ENCODE measurements around the gene RAB11FIP4.

The RAB11FIP4 gene

DNA sequence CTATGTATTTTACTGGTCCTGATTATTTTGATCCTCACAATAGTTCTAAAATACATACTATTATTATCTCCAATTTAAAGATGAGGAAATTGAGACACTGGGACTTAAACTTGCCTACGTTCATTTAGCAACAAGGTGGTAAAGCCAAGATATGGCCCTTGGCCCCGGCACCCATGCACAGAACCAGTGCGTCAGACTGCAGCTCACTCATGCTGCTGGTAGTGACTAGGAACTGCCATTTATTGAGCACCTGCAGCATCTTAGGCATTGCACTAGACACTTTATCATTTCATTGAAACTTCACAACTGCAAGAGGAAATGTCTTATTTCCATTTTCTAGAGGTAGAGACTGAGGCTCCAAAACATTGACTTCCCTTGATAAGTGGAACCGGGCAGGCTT, 93.3 kb downstream of the RAB11FIP4 start:
- no peak for DNase-seq (ENCODE audit: low read depth in 2 of 2)

DNA sequence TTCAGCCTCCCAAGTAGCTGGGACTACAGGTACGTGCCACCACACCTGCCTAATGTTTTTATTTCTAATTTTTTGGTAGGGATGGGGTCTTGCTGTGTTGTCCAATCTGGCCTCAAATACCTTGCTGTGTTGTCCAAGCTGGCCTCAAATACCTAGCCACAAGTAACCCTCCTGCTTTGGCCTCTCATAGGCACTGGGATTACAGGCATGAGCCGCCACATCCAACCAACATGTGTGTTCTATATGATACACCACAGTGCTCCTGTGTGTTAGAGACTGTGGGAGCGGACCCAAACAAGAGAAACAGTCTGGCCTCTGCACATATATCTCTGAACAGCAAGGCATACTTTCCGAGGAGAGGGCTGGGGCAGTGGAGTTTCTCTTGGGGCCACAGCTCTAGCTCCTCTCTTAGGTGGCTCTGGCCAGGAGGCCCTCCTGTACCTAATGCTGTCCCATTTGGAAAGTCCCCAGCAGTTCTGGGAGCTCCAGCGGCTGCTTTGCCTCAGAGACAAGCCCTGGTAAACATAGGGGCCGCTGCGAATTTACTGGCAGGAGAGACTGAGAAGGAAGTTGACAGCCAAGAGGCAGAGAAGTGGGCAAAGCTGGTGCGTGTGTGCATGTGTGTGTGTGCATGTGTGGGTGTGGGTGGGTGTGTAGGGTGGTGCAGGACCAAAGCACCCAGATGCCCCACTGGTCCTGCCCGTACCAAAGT, 95.0 kb downstream of the RAB11FIP4 start:
- no peak for DNase-seq (ENCODE audit: low read depth in 2 of 2)

DNA sequence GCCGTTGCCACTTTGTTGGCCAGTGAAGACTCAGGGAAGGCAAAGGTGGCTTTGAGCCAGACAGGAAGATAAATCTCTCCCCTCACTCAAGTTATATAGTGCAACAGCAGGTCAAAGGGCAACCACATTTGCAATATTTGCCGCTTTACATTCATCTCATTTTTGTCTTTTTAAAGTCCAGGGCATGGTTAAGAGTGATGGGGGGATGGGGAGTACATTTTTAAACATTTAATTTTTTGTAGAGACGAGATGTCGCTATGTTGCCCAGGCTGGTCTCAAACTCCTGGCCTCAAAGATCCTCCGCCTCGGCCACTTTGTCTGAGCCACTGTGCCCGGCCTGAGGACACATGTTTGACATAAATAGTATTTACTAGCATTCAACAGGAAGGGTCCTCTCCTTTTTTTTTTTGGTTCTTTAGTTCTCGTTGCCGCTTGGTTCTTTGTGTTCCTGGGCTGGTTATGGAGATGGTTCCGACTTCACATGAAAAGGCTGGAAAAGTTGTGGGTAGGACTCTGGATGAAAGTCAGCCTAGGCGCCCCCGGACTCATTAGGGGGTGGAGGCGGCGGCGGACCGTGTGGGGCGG, 95.7 kb downstream of the RAB11FIP4 start:
- DNase-seq (ENCODE audit: low read depth in 2 of 2) = no peak

DNA sequence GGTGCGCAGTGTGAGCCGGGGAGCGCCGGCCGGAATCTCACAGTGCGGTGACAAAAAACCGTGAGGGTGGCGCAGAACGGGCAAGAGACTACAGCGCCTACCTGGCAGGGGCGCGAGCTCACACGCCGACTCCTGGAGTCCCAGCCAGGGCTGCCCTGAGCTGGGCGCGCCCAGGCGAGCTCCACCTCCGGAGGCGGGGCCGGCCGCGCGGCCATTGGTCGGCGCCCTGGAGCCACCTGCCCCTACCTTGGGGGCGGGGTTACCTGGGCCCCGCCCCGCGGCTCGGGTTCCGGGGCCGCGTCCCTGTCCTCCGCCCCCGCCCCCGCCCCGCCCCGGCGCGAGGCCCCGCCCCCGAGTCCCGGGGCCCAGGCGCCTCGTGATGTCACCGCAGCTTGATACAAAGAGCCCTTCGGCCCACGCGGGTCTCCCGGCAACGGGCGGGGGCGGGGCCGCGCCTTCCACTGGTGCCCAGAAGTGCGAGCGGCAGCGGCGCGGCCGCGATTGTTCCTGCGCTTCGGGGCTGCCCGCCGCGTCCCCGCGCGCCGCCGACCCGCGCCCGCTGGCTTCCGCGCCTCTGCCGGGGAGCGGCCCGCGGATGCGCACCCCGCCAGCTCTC, 96.3 kb downstream of the RAB11FIP4 start:
- no peak for DNase-seq (ENCODE audit: low read depth in 2 of 2)

DNA sequence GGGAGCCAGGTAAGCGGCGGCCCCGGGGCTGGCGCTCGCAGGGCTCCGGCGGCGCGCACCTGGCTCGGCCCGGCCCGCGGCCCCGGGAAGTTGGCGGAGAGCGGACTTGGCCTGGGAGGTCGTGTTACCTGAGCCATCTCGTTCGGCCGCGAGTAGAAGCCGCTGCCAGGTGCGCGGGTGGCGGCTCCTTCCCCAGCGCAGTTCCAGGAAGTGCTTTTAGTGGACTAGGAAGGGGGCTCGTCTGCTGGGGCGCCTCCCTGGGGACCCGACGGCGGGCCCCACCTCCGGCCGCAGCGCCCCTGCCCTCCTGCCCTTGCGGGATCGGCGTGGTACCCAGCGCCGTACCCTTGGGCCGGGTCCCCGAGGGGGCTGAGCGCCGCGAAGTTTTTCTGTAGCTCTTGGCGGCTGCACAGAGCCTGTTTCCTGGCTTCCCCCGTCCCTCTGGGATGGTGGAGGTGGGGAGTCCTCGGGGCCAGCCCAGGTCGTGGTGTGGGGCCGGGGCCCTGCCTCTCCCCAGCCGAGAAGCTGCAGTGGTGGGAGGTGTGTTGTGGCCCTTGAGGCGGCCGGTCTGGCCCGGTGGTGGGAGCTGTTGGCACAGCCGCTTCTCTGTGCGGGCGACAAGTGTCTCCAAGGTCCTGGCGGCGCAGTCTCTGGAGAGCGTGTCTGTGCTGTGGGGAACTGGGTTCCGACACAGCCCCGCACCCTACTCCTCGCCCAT, 96.9 kb downstream of the RAB11FIP4 start:
- no peak for DNase-seq (ENCODE audit: low read depth in 2 of 2)

DNA sequence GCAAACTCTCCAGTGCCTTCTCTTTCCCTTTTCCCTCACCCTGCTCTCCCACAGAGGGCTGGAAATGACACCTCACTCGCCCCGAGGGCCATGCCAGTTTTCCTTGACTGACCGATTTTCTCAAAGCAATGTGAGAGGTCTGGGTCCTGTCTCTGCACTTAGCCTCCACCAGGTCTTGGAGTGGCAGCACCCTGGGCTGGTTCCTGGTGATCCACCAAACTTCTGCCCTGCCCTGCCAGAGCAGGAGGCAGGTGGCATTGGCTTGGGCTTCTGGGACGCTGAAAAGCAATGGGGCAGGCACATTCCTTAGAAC, 97.5 kb downstream of the RAB11FIP4 start:
- DNase-seq (ENCODE audit: low read depth in 2 of 2) = no peak

DNA sequence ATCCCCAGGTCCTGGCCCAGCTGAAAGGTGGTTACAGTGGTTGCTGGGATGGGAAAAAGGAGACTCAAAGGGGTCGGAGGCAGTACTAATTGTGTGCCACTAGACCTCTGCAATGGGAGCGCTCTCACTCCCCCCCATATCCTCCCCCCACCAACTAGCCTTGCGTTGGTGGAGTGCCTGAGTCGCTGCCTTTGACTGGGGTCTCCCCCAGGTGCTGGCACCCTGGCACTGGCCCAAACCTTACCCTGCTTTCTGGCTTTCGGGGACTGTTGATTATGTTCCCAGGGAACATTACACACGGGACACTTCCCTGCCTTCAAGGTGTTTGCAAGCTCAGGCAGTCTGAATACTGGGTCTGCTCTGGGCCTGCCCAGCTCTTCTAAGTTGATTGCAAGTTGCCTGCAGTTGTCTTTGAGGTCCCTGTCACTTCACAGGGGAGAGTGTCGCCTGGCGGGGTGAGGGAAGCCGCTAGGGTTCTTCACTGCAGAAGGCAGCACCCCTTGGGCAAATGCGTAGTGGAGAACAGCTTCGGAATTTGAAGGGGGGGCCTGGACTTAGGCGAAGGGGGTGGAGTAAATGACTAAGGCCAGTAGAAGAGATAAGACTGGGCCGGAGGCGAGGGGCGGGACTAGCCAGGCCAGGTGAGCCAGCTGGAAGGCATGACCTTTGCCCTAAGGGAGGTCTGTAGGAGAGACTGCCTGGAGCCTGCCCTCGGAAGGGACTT, 98.0 kb downstream of the RAB11FIP4 start:
- no peak for DNase-seq (ENCODE audit: low read depth in 2 of 2)

DNA sequence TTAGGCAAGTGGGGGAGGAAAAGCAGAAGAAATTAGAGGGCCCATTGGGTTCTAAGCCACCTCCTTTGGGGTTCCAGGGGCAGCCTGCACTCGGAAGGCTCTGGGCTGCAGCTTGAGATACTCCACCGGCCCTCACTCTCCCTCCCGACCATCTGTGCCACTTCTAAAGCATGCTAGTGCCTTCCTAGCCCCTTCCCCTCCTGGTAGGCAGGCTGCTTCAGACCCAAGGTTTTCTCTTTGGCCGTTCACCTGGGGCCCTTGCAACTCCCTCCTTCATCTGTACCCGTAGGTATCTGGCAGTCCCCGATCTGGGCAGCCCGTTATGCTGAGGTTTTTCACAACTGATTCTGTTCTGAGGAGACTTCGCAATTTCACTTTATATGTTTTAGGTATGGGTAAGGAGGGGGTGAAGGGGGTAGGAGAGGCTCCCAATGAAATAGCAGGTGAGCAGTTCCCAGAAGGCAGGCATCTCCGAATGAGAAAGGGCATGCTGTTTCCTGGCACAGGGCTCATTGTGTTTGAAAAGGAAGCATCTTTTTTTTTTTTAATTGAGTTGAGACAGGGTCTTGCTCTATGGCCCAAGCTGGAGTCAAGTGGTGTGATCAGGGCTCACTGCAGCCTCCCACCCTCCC, 98.7 kb downstream of the RAB11FIP4 start:
- DNase-seq (ENCODE audit: low read depth in 2 of 2) = no peak

DNA sequence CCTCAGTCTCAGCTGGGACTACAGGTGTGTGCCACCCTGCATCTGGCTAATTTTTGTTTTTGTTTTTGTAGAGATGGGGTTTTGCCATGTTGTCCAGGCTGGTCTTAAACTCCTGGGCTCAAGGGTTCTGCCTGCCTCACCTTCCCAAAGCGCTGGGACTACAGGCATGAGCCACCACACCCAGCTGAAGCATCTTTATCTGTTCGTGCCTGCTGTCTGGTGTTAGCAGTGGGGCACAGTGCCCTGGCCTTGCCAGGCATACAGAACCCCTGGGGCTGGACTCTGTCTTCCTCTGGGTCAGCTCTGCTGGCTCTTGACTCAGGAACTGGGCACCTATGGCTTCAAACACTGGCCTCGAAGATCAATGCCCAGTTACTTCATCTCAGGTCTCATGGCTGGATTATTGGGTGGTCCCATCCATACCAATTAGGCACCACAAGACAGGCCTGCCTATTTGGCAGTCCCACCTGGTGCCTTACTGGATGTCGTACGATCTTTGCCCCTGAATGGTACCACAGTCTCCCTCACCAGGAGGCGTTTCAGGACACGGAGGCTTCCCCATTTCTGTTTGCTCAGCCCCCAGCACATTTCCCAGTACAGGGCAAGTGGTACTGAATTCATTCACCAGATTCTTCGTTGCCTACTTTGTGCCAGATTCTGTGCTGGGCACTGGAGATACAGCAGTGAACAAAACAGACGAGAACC, 99.3 kb downstream of the RAB11FIP4 start:
- no peak for DNase-seq (ENCODE audit: low read depth in 2 of 2)

DNA sequence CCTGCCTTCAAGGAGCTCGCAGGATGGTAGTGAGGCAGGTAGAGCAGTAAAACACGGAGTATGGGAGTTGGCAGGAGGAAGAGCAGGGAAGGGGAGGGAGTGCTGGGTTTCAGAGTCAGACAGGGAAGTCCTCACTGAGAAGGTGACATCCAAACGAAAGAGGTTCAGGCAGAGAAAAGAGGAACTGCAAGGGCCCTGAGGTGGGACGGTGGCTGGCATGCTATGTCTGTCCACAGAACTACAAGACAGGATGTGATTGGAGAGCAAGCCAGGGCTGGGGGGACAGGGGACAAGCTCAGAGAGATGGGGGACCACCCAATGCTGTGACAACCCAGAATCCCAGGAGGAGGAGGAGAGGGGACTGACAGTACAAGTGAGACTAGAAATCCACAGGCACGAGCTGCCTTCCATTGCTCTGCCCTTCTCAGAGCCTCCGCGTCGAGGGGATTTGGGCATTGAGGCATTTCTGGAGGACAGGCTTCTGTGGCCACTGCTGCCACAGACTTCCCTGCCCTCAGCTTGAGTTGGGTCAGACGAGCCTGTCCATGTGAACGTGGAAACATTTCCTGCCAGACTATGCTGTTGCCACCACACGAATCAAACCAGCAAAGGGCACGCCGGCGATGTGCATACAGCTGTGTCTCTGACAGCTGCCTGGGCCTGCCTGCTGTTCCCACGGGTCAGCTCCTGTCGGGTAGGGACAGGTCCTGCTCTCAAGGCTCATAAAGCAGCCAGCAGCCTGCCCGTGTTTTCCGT, 100.1 kb downstream of the RAB11FIP4 start:
- no peak for DNase-seq (ENCODE audit: low read depth in 2 of 2)

DNA sequence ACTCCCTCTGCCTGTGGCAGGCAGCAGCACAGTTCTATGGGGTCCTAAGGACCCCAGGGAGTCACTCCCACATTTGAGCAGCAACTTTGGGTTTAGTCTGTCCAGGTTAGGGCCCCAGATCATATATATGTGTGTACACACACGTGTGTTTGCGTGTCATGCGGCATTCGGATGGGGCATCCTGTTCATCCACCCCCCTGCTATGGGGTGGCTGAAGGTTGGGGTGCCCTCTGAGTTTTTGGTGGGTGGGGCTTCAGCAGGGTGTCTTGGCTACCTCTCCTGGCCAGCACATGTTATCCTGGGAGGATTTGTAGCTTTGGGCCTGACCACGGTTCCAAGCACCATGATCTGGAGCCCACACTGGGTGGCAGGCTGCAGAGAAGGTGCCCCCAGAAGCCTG, 100.7 kb downstream of the RAB11FIP4 start:
- DNase-seq (ENCODE audit: low read depth in 2 of 2) = no peak

DNA sequence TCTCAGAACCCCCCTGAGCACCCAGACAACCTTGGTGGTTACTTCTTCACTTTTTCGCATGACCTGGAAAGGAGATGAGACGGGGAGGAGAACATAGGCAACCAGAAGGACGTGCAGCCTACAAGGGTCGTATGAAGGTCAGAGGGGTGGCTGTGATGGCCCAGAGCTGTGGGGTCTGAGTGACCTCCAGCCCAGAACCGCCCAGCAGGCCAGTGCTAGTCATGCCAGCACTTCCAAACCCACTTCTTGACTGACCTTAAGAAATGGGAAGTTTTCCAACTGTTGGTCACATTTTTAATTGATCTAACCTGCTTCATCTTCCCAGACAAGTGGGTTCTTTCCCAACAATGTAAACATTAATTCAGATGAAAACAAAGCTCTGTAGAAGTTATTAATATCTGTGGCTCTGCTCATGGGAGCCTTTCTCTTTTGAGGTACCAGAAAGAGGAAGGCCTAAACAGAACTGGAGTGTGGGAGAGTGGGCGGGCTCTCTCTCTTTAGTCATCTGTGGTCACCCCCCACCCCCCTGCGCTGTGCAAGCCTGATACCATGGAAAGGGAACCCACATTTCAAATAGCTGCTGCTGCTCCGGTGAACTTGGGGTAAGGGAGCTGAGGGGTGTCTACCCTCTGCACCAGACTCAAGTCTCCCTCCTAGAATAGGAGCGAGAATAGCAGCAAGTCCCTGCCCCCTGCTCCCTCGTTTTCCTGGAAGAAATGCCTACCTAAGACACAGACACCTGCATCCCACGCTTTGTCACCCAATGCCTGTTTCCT, 101.6 kb downstream of the RAB11FIP4 start:
- no peak for DNase-seq (ENCODE audit: low read depth in 2 of 2)

DNA sequence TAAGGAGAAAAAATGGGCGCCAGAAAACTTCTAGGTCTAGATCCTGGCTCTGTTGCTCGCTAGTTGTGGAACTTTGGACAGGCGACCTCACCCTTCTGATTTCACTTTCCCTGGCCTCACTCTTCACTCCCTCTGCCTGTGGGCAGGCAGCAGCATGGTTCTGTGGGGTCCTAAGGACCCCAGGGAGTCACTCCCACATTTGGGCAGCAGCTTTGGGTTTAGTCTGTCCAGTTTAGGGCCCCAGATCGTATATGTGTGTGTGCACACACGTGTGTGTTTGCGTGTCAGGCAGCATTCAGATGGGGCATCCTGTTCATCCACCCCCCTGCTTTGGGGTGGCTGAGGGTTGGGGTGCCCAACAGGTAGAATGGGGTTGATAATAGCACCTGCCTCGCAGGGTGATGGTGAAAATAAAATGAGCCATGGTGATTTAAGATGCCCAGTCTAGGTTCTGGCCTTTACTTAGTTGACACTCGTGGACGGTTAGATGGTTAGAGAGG, 102.2 kb downstream of the RAB11FIP4 start:
- DNase-seq (ENCODE audit: low read depth in 2 of 2) = no peak

DNA sequence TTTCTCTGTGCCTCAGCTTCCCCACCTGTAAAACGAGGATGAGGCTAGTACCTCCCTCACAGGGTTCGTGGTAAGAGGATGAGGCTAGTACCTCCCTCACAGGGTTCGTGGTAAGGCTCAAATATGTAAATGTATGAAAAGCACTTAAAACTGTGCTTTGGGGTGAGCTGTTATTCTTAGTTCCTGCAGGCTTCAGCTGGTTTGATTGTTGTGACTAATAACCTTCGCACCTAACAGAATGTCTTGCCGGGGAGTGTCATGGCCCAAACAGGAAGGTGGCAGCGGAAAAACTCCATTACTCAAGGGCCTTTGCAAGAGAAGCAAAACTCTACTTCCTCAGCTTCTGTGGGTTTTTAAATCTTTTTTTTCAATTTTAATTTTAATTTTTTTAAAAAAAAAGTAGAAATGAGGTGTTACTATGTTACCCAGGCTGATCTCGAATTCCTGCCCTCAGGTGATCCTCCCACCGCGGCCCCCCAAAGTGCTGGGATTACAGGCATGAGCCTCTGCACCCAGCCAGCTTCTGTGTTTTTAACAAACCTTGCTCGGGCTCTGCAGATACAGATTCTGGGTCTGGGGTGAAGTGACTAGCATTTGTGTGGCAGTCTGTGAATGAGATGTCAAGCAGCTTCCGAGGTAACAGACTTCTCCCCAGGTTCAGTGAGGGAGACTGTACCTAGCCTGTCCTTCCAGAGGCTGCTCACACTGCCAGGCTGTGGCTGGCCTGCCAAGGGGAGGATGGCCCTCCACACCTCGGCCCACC, 103.0 kb downstream of the RAB11FIP4 start:
- no peak for DNase-seq (ENCODE audit: low read depth in 2 of 2)

DNA sequence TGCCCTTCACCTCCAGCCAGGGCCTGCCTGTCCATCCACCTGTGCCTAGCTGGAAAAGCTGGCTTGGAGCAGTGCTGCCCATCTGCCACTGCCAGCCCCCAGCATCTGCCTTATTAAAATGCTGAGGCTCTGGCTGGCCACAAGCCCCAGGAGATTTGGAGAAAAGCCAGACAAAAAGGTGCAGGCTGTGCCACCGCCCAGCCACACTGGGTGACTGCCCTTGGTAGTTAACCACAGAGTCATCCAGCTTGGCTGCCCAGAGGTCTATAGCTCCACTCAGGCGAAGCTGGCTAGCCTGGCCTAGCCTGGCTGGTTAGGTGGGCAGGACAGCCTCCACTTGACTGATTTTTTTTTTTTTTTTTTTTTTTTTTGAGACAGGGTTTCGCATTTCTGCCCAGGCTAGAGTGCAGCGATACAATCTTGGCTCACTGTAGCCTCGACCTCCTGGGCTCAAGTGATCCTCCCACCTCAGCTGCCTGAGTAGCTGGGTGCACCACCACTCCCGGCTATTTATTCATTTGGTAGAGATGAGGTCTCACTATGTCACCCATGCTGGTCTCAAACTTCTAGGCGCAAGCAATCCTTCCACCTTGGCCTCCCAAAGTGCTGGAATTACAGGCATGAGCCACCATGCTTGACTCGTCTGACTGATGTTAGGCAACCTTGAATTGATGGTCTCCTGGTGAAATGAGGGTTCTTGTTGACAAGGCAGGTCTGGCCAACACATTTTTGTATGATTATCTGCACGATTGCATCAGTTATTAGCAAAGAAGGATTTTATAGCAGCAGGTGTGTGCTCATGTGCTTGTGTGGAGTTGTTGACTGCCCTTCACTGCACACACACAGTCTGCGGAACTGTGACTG, 103.8 kb downstream of the RAB11FIP4 start:
- DNase-seq (ENCODE audit: low read depth in 2 of 2) = no peak

DNA sequence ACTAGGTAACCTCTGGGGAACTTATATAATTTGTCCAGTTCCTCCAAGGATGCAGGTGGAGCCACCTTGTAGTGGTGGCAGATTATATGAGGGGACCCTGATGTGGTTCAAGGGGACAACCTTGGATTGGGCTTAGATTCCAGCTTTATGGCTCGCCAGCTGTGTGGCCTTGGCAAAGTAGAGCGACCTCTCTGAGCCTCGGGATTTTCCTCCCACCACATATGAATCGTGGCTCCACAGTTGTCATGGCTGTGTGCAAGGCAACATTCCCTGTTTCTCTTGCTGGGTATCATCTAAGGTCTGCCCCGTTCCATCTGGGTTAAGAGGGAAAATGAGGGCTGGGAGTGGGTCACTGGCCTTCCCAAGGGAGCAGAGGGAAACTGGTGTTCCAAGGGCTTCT, 104.6 kb downstream of the RAB11FIP4 start:
- no peak for DNase-seq (ENCODE audit: low read depth in 2 of 2)

DNA sequence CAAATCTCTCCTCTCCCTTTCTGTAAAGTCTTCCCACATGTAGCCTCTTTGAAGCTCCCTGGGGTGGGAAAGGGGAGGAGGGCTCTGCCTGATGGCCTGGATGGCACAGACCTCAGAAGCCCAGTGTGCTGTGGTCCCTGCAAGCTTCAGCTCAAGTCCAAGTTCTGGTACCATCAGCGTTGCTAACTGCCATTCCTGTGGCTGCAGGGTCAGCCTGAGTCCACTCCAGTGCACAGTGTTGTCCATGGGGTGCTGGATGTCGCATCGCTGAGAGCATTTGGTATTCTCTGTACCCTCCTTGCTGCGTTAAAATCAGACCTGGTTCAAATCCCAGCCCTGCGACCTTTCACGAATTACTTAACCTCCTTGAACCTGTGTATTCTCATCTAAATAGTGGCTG, 105.1 kb downstream of the RAB11FIP4 start:
- DNase-seq (ENCODE audit: low read depth in 2 of 2) = no peak

DNA sequence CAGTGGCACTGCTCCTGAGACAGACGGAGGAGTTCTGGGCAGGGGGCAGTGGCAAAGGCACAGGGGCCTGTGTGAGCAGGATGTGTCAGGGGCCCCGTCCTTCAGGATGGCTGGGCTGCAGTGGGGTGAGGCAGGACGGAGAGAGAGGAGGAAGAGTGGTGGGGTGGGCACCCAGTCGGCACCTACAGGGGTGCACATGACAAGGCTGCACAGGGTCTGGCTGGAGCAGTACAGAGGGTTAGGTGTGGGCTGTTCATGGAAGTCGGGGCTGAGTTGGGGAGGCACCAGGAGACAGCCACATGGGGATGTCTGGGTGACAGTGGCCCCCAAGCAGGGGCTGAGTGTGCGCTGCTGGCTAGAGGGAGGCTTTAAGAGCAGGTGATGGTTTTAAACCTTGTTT, 106.0 kb downstream of the RAB11FIP4 start:
- no peak for DNase-seq (ENCODE audit: low read depth in 2 of 2)

All from fibroblast of skin of left quadriceps (primary cell).